Measurements from ENCODE around the gene KDM6A.
"Not testable (repeated sequence)": the region's sequence is repeated elsewhere in the genome, so short reads cannot be mapped to it uniquely, and the experiment has no call there.

The KDM6A gene

DNA sequence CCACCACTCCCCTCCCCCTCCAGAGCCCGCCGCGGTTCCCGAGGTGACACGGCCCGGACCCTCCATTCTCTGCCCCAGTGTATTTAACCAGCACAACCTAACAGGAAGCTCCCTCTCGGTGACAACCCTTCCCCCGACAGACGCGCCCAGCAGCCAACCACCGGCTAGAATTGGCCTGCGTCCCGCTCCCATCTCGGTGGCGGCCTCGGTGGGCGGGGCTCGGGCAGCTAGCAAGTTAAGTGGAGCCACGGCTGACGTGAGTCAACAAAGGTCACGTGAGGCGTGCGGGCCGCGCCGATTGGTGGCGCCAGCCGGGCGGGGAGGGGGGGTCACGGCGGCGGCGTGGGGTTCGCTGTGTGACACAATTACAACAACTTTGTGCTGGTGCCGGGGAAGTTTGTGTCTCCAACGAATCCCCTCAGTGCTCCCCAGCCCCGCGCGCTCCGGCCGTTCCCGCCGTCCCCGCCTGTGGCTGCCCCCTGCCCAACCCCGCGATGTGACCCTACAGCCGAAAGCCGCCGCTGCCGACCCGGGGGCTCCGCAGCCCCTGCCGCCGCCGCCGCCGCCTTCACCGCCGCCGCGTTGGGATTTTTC, at the start of gene KDM6A:
KDM6A (plus strand) TSS at position 368 of the 594 bp plus-strand sequence. CDS start 364 bp downstream, outside the sequence.
- peak; percentile 92 for DNase-seq

DNA sequence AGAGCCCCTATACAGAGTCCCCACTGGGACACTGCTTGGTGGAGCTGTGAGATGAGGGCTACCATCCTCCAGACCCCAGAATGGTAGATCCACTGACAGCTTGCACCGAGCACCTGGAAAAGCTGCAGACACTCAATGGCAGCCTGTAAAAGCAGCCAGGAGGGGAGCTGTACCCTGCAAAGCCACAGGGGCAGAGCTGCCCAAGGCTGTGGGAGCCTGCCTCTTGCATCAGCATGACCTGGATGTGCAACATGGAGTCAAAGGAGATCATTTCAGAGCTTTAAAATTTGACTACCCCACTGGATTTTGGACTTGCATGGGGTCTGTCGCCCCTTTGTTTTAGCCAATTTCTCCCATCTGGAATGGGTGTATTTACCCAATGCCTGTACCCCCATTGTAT, 49.8 kb upstream of the KDM6A start:
- DNase-seq: not testable (repeated sequence)

DNA sequence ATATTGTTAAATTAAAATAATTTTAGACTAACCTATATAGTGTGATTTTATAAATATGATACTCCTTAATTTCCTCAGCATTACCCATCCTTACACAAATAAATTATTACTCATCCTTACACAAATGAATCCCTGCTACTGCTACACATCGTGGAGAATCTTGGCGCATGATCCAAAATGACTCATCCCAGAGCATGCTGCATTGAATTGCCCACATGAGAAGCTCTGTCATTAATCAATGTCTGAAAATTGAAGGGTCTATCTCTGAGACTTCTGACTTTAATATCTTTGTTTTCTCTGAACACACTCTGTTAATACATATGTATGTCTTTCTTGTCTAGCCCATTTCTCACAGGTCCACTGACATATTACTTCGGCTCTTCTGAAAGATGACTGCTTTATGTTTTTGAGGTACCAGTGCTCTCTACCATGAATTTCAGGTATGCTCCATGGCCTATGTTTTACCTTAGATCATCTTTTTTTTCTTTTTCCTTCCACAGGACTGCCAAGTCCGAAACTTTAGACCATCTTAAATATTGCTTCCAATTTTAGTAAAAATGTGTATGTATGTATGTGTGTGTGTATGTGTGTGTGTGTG, 44.9 kb upstream of the KDM6A start:
- DNase-seq: peak; percentile 80

DNA sequence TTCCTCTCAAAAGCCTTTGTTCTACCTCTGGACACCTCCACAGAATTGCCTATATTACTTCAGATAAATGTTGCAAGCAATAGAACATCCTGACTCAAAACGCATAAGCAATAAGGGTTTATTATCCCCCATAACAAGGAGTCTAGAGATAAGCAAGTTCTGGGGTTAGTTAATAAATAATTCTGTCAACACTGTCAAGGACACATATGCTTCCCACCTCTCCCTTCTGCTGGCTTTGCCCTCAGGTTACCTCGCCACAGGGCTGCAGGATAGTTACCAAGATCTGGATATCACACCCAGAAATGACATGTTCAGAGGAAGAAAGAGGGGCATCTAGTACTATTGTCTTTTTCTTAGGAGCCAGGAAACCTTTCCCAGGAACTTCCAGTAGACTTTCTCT, 43.2 kb upstream of the KDM6A start:
- no peak for DNase-seq

DNA sequence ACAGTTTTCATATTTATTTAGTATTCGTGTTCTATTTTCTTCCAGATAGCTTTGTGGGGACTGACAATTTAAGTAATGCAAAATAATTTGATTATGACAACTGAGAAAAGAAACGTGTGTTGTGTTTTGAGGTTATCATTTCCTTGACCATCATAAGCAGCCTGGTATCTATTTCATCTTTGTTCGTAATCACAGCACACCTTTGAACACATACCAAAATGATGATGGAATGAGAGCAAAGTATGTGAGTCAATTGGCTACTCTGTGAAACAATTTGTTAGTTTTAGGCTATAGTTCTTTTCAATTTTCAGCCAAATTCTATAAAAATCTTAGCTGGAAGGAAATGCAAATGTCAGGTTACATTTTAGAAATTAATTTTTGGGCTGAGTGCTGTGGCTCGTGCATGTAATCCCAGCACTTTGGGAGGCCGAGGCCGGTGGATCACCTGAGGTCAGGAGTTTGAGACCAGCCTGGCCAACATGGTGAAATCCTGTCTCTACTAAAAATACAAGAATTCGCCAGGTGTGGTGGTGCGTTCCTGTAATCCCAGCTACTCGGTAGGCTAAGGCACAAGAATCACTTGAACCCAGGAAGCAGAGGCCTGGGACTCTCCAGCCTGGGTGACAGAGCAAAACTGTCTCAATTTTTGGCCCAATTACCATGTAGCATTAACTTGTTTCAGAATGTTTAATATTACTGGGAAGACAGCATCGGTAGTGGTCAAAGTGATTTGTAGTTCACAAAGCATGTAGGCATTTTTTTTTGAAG, 30.3 kb upstream of the KDM6A start:
- no peak for DNase-seq

DNA sequence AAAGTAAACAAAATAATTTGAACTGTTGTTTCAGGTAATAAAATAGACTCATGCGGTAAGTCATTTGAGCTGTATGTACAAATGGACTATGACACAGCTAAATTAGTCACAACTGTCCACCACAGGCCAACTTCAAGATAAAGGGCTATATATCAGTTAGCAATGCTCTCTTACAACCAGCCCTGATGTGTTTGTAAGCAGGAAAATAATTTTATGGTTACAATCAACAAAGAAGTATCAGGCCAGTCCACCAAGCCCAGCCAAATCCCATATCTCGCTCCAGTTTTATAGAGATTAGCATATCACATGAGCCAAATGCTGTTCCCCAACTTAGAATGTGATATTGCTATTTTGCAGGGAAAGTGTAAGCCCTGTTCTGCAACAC, 29.7 kb upstream of the KDM6A start:
- no peak for DNase-seq

DNA sequence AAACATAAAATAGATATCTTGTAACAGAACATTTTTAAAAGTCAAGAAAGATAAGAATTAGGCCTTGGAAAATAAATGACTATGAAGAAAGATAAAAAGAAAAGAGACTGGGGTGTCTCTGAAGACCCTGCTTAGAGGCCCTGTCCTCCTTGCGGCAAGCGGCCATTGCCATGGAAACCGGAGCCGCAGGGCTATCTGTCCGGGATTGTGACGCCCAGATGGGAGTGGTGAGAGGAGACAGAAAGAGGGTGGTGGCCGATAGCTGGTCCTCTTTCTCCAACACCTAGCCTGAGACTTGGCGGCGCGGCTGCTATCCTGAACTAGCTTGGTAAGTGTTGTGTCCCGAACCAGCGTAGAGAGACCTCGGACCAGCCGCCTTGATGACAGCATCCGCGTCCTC, 29.2 kb upstream of the KDM6A start, which contains the start of gene DUSP21:
DUSP21 (plus strand) TSS at position 269 of the 400 bp plus-strand sequence; CDS start at position 381, 112 bp downstream.
- no peak for DNase-seq

DNA sequence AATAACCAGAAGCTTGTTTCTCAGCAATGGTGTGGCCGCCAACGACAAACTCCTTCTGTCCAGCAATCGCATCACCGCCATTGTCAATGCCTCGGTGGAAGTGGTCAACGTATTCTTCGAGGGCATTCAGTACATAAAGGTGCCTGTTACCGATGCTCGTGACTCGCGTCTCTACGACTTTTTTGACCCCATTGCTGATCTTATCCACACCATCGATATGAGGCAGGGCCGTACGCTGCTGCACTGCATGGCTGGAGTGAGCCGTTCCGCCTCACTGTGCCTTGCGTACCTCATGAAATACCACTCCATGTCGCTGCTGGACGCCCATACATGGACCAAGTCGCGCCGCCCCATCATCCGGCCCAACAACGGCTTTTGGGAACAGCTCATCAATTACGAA, 28.8 kb upstream of the KDM6A start:
- DNase-seq: no peak

DNA sequence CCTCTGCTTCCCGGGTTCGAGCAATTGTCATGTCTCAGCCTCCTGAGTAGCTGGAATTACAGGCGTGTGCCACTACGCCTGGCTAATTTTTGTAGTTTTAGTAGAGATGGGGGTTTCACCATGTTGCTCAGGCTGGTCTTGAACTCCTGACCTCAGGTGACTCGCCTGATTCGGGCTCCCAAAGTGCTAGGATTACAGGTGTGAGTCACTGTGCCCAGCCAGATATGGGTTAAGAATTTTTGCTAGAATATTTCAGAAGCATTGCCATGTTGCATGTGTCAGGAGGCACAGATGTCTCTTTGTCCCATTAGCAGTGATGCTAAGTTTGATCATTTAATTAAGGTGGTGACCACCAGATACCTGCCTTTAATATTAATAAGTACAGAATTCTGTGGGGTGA, 22.1 kb upstream of the KDM6A start:
- DNase-seq: not testable (repeated sequence)

DNA sequence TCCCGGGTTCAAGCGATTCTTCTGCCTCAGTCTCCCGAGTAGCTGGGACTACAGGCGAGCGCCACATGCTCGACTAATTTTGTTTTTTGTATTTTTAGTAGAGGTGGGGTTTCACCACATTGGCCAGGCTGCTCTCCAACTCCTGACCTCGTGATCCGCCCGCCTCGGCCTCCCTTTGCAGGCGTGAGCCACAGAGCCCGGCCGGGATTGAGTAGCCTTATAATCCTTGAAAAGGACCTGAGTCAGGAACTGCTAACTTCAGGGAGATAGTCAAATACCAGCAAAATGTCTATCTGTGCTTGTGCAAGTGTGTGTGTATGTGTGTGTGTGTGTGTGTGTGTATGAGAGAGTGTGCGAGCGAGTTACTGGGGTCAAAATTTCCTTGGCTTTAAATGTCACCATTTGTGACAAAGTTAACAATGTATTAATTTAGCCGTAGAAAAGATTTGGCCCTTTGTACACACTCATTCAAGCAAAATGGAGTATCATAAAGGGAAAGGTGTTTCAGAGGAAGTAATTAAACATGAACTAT, 1.8 kb upstream of the KDM6A start:
- DNase-seq: no peak

DNA sequence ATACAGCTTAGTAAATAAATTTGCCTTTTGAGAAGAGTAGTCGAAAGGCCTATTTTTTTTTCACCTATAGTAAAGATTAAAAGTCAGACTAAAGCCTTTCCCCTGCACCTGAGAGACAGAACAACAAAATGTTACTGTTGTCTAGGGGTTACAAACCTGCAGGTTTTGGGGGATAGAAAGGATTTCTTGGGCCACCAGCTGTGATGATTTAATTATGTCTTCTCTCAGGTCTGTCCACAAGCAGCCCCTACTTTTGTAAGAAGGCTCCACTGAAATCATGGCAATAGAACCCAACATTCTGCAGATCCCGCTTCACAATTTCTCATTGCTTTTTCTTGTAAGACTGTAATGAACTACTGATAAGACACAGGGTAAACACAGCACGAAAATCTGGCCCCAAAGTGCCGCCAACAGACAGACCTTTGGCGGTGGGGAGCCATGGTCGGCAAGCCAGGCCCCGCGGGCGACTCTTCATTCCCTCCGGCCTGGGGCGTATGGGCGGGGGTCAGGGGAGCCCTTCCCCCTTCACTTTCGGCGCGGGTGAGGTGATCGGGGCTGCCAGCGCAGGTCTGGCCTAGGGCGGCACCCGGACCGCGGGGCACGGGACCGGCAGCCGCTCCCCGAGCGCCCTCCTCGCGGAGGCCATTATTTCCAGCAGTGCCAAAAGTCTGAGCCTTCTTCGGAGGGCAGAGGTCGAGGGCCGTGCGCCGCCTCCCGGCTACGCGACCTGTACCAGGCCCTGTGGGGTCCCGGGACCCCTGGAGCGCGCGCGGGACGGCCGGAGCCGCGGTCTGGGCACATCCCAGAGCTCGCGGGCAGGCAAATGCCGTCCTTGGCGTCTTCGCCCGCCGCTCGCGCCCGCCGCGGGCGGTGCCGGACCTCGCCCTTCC, 812 bp upstream of the KDM6A start:
- no peak for DNase-seq

DNA sequence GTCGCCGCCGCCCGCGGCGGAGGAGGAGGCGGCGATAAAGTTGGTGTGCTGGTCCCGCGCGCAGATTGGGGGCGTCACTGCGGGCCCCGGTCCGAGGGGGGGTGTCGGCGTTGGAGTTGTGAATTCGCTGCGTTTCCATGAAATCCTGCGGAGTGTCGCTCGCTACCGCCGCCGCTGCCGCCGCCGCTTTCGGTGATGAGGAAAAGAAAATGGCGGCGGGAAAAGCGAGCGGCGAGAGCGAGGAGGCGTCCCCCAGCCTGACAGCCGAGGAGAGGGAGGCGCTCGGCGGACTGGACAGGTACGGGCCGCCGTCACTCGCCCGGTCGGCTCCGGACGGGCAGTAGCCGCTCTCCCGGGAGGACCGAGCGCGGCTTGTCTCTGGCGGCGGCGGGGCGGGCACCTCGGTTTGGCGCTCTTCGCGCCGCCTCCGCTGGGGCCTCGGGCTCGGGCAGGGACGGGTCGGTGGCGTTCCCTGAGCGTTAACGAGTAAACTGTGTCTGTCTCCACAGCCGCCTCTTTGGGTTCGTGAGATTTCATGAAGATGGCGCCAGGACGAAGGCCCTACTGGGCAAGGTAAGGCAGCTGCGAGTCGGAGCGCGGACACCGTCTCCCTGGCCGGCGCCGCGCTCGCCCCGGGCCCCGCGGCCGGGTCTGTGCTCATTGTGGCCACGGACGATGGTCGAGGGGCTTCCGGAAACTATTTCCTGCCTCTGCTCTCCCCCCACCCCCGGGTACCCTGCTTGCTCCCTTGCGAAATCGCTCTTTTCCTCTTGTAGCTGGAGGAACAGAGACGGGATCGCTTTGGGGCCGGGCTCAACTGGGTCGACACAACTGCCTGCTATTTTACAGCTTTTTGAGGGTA, 658 bp downstream of the KDM6A start:
- peak; percentile 40 for DNase-seq

DNA sequence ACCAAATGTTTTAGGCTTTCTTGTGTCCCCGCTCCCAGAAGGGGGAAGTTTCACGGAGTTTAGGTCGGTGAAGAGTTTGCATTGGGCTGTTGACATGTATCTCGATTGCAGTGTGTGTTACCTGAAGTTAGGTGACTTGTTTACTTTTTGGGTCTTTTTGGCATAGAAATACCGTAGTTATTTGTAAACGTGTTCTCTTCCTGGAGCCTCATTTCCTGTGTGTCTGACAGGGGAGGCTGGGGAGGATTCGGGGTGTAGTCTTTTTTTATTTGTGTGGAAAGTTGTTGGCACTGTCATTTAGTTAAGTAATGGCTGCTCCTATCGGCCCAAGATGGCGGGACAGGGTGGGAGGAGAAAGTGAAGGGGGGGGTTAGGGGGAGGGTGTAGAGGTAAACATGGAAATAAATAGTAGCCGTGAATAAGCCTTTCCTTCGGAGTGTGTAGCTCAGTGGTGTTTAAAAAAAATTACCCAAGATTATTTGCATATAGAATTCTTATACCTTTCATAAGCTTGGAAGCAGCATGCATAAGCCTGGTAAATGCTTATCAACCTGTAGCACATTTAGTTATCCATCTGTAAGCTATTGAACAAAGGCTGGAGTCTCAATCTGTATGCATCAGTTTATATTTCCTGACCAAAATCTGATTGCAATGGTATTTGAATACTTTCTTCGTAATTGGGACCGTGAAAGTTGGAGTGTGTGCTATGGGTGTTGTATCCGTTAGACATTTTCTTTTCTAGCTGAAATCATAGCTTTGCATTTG, 1.6 kb downstream of the KDM6A start:
- peak; percentile 42 for DNase-seq

DNA sequence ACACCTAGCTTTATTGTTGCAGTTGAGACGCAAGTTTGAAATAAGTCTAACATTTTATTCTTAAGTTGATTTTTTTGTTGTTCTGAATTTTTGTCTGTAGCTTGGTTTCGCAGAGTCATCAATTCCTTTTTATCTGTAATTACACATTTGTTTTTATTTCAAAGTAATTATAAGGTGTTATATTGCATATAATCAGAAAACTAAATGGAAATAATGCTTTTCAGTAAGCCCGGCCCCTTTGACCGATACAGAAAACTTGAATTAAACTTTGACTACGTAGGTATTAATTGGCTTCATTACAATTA, 2.1 kb downstream of the KDM6A start:
- no peak for DNase-seq

DNA sequence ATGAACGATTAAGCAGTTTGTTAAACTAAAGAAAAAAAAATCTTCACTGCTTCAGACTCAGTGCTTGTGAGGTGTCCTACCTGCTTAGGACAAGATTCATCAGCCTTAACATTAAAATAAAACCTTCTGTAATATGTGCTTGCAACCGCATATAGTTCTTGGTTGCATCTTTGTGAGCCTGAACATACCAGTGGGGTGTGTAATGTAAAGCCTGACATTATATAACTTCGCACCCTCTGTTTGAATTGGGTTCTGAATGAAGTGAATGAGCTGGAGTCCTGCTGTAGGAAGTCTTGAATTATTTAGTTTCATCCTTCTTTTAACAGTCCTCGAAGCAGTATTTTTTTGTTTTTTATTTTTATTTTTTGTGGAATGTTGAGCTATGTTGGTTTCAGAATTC, 3.1 kb downstream of the KDM6A start:
- DNase-seq: peak; percentile 40

DNA sequence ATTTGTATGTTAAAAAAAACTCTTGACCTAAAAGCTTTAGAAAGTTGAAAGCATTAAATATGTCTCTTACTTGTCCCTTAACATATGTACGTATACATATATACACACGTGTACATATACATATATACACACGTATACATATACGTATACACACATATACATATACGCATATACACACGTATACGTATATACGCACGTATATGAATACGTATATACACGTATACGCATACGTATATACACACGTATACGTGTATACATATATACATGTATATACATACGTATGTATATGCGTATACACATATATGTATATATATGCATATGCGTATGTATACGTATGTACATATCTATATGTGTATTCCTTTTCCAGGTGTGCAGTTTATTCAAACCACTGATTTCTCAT, 3.8 kb downstream of the KDM6A start:
- DNase-seq: no peak

DNA sequence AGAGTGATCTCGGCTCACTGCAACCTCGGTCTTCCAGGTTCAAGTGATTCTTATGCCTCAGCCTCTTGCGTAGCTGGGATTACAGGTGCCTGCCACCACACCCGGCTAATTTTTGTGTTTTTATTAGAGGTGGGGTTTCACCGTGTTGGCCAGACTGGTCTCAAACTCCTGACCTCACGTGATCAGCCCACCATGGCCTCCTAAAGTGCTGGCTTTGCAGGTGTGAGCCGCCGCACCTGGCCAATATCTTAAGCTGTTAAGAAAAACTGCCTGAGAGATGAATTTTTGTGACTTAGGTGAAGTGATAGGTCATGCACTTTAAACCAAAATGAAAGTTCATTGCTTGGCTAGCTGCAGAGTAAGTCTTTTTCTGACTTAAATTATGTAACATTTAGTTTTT, 5.8 kb downstream of the KDM6A start:
- DNase-seq: no peak

DNA sequence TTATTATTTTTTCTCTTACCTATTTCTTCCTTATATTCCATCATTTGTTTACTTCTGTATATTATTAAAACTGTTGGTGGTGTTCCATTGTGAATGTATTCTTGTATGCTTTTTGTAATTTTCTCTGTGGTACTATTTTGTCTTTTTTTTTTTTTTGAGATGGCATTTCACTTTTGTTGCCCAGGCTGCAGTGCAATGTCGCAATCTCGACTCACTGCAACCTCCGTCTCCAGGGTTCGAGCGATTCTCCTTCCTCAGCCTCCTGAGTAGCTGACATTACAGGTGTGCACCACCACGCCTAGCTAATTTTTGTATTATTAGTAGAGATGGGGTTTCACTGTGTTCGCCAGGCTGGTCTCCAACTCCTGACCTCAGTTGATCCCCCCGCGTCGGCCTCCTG, 8.6 kb downstream of the KDM6A start:
- DNase-seq: no peak

DNA sequence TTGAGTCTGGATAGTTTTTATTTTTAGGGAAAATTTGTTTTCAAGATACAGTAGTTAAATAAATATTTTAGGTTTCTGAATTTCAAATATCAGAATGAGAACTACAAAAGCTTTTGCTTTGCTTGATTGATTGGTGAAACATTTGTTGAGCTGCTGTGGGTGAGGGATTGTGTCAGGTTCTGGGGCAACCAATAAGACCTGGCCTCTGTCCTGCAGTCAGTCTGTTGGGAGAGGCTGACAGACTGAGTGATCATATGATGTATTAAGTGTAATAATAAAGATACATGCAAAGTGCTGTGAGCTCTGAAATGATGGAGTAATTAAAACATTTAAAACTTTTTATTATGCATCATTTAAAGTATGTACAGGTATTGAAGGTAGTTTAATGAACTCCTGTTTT, 9.6 kb downstream of the KDM6A start:
- no peak for DNase-seq

DNA sequence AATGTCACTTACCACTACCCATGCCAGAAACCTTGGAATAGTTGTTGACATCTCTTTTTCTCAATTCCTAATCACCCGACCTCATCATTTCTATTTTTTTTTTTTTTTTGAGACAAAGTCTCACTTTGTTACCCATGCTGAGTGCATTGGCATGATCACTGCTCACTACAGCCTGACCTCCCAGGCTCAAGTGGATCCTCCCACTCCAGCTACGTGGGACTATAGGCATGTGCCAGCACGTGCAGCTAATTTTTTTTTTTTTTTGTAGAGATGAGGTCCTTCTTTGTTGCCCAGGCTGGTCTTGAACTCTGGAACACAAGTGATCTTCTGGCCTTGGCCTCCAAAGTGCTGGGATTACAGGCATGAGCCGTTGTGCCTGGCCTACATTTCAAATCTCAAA, 12.0 kb downstream of the KDM6A start:
- no peak for DNase-seq

DNA sequence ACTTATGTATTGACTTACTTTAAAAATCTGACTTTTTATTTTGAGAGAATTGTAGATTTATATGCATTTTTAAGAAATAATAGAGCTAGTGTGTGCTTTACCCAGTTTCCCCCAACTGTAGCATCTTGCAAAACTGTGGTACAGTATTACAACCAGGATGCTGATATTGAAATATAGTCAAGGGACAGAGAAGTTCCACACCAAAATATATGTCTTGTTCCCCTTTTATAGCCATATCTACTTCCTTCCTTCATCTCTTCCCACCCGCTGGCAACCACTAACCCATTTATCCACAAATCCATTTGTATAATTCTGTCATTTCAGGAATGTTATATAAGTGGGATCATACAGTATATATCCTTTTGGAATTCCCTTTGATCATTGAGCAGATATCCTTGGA, 16.8 kb downstream of the KDM6A start:
- no peak for DNase-seq

All from EL (cell line).